Astrocyte (in vitro differentiated cells and primary cell): ENCODE data around the gene FRMD5. TPM values are rescaled to one million over a fixed set of nuclear protein-coding genes. Genes with fewer than 3 reads are reported as not detected.
"Not testable (repeated sequence)": the region's sequence is repeated elsewhere in the genome, so short reads cannot be mapped to it uniquely, and the experiment has no call there.

Experiments used
- DNase-seq: peaks from one replicate; pipeline ENCODE4 v3.0.0-alpha.2; 2010; ENCODE audit warnings: low read depth
- FAIRE-seq: peaks from 2 replicates; lab custom pipeline; 2011; peaks lifted over from hg19 to GRCh38; lab: Jason Lieb, UNC
- H2AFZ ChIP-seq: 2 replicates; pipeline ENCODE4 v1.6.0; 2012; ENCODE audit warnings: low read depth, low read length, inconsistent platforms
- H3K27ac ChIP-seq: 2 replicates; pipeline ENCODE4 v1.5.1; 2011; ENCODE audit warnings: low read depth, low read length, inconsistent platforms
- H3K27me3 ChIP-seq: 2 replicates; pipeline ENCODE4 v1.6.0; 2011; ENCODE audit warnings: low read length, inconsistent platforms; ENCODE audit not compliant: insufficient read depth
- H3K36me3 ChIP-seq: 2 replicates; pipeline ENCODE4 v1.5.1; 2011; ENCODE audit warnings: low read length, inconsistent platforms; ENCODE audit not compliant: insufficient read depth
- H3K4me1 ChIP-seq: 2 replicates; pipeline ENCODE4 v1.5.1; 2011; ENCODE audit warnings: low read length, inconsistent platforms; ENCODE audit not compliant: insufficient read depth
- H3K4me2 ChIP-seq: 2 replicates; pipeline ENCODE4 v1.6.0; 2012; ENCODE audit warnings: low read length, inconsistent platforms
- H3K4me3 ChIP-seq: 2 replicates; pipeline ENCODE4 v1.5.1; 2011; ENCODE audit warnings: low read depth, mild to moderate bottlenecking, low read length, inconsistent platforms; ENCODE audit not compliant: insufficient read depth
- H3K79me2 ChIP-seq: 2 replicates; pipeline ENCODE4 v1.6.0; 2012; ENCODE audit warnings: mild to moderate bottlenecking, low read length, inconsistent platforms; ENCODE audit not compliant: insufficient read depth
- H3K9ac ChIP-seq: 2 replicates; pipeline ENCODE4 v1.6.0; 2012; ENCODE audit warnings: mild to moderate bottlenecking, low read length, inconsistent platforms
- H3K9me3 ChIP-seq: 2 replicates; pipeline ENCODE4 v1.5.1; 2012; ENCODE audit warnings: low read depth, mild to moderate bottlenecking, low read length, inconsistent platforms; ENCODE audit not compliant: insufficient read depth
- H4K20me1 ChIP-seq: 2 replicates; pipeline ENCODE4 v1.6.0; 2012; ENCODE audit warnings: low read length, inconsistent platforms; ENCODE audit not compliant: insufficient read depth
- H3K27ac Mint-ChIP-seq: one replicate; pipeline ENCODE4 v1.8.0; 2021; ENCODE audit warnings: mild to moderate bottlenecking, mixed read lengths; ENCODE audit not compliant: unreplicated experiment
- H3K27me3 Mint-ChIP-seq: one replicate; pipeline ENCODE4 v1.8.0; 2021; ENCODE audit warnings: low read depth, mixed read lengths; ENCODE audit not compliant: unreplicated experiment
- H3K36me3 Mint-ChIP-seq: one replicate; pipeline ENCODE4 v1.8.0; 2021; ENCODE audit warnings: low read depth, mixed read lengths; ENCODE audit not compliant: unreplicated experiment
- H3K4me1 Mint-ChIP-seq: one replicate; pipeline ENCODE4 v1.8.0; 2021; ENCODE audit warnings: low read depth, mixed read lengths; ENCODE audit not compliant: unreplicated experiment
- H3K4me3 Mint-ChIP-seq: one replicate; pipeline ENCODE4 v1.8.0; 2021; ENCODE audit warnings: mild to moderate bottlenecking, moderate library complexity, mixed read lengths; ENCODE audit not compliant: unreplicated experiment
- H3K9me3 Mint-ChIP-seq: one replicate; pipeline ENCODE4 v1.8.0; 2021; ENCODE audit warnings: mild to moderate bottlenecking, mixed read lengths; ENCODE audit not compliant: unreplicated experiment
- EZH2 ChIP-seq: IDR thresholded peaks from 2 replicates; pipeline ENCODE4 v1.6.1; 2012; ENCODE audit warnings: mild to moderate bottlenecking, low read length, inconsistent platforms; ENCODE audit not compliant: insufficient read depth
- total RNA-seq: library from RNA; stranded (reverse); gene quantifications from 2 replicates; pipeline ENCODE4 v1.2.1, GENCODE V29; 2021
- TF ChIP-seq, protein P1 (sequence below): IDR thresholded peaks from 2 replicates; pipeline ENCODE4 v1.5.1; 2011; ENCODE audit warnings: low read depth, mild to moderate bottlenecking, inconsistent platforms, low read length, moderate library complexity; ENCODE audit not compliant: insufficient read depth

The FRMD5 gene
- total RNA-seq, 1 donor from 2014 or later = 19.6 TPM

DNA sequence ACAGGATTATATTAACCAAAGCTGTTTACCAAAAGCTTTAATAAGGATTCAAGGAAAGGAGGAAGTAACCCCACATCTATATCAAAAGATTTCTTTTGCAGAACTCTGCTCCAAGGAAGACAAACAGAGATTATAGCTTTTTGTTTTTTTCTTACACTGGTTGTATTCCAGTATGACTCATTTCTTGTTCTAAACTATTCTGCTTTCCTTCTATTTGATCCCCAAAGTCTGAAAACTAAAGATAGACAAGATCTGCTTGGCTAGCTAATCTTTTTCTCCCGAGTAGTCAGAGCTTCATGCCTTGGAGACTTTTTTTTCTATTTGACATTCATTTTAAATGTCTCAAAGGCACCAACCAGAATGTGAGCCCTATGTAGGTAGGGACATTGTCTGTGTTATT, 36.8 kb upstream of the FRMD5 start:
- no peak overlapping the region for H3K9ac ChIP-seq
- H3K27me3 ChIP-seq = no peaks in the 10 kb centered on the region
- Mint-ChIP-seq H3K9me3 (peaks cover 3% of the 10 kb centered on the region), H3K36me3 (no peaks in the 10 kb centered on the region), H3K4me3 (no peak overlapping the region), H3K27me3 (no peaks in the 10 kb centered on the region), H3K4me1 (peaks cover 7% of the 10 kb centered on the region), H3K27ac (no peak overlapping the region)
- no peak overlapping the region for H3K4me3 ChIP-seq
- DNase-seq (no peak), FAIRE-seq (no peak)
- no peak overlapping the region for H2AFZ ChIP-seq
- no peaks in the 10 kb centered on the region for H3K9me3 ChIP-seq
- TF ChIP-seq, protein P1, sequence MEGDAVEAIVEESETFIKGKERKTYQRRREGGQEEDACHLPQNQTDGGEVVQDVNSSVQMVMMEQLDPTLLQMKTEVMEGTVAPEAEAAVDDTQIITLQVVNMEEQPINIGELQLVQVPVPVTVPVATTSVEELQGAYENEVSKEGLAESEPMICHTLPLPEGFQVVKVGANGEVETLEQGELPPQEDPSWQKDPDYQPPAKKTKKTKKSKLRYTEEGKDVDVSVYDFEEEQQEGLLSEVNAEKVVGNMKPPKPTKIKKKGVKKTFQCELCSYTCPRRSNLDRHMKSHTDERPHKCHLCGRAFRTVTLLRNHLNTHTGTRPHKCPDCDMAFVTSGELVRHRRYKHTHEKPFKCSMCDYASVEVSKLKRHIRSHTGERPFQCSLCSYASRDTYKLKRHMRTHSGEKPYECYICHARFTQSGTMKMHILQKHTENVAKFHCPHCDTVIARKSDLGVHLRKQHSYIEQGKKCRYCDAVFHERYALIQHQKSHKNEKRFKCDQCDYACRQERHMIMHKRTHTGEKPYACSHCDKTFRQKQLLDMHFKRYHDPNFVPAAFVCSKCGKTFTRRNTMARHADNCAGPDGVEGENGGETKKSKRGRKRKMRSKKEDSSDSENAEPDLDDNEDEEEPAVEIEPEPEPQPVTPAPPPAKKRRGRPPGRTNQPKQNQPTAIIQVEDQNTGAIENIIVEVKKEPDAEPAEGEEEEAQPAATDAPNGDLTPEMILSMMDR = no peak
- H4K20me1 ChIP-seq = no peaks in the 10 kb centered on the region
- H3K4me2 ChIP-seq = no peak overlapping the region
- H3K27ac ChIP-seq = no peak overlapping the region
- H3K36me3 ChIP-seq = no peaks in the 10 kb centered on the region
- no peaks in the 10 kb centered on the region for H3K79me2 ChIP-seq
- H3K4me1 ChIP-seq = no peaks in the 10 kb centered on the region

DNA sequence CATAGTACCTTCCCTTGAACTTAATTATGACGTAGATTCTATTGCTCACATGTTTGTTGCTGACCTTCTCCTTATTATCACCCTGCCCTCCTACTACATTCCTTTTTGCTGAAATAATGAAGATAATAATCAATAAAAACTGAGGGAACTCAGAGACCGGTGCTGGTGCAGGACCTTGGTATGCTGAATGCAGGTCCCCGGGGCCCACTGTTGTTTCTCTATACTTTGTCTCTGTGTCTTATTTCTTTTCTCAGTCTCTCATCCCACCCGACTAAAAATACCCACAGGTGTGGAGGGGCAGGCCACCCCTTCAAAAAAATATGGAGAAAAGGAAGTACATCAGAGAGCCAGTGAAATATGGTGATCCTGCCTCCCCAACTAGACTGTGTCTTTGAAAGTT, 34.2 kb upstream of the FRMD5 start:
- H3K4me2 ChIP-seq, H3K36me3 ChIP-seq, FAIRE-seq, H3K27ac ChIP-seq, H3K9me3 ChIP-seq, H3K4me3 ChIP-seq, H3K4me3 Mint-ChIP-seq, H3K4me1 Mint-ChIP-seq, H3K9ac ChIP-seq, DNase-seq, H3K27ac Mint-ChIP-seq, H2AFZ ChIP-seq, H3K27me3 Mint-ChIP-seq, H3K79me2 ChIP-seq, H4K20me1 ChIP-seq, H3K36me3 Mint-ChIP-seq, H3K9me3 Mint-ChIP-seq, H3K4me1 ChIP-seq, H3K27me3 ChIP-seq: not testable (repeated sequence)

DNA sequence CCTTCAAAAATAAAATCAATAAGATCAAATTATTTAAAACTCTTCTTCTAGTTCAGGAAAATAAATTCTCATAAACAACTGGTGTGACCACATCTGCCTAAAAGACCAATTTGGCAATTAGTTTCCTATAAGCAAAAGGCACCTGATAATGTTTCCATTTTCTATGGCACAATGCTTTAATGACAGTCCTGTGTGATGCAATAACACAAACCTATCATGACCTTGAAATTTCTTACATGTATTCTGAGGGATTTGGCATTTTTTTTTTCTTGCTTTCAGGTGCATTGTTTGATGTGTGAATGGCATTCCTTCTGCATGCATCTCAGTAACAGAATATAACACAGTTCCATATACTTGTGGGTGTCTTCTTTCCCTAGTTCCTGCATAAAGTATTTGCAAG, 32.5 kb upstream of the FRMD5 start:
- Histone ChIP-seq H3K9ac (no peak overlapping the region), H3K27me3 (no peaks in the 10 kb centered on the region), H2AFZ (no peak overlapping the region), H4K20me1 (no peaks in the 10 kb centered on the region), H3K27ac (no peak overlapping the region), H3K36me3 (no peaks in the 10 kb centered on the region), H3K9me3 (no peaks in the 10 kb centered on the region), H3K4me2 (no peak overlapping the region), H3K4me1 (no peaks in the 10 kb centered on the region), H3K79me2 (no peaks in the 10 kb centered on the region), H3K4me3 (no peak overlapping the region)
- DNase-seq = no peak
- Mint-ChIP-seq H3K4me1 (peaks cover 7% of the 10 kb centered on the region), H3K36me3 (no peaks in the 10 kb centered on the region), H3K4me3 (no peak overlapping the region), H3K9me3 (peaks cover 7% of the 10 kb centered on the region), H3K27ac (no peak overlapping the region), H3K27me3 (no peaks in the 10 kb centered on the region)
- TF ChIP-seq, protein P1 = no peak
- no peak for TF ChIP-seq EZH2
- FAIRE-seq = no peak

DNA sequence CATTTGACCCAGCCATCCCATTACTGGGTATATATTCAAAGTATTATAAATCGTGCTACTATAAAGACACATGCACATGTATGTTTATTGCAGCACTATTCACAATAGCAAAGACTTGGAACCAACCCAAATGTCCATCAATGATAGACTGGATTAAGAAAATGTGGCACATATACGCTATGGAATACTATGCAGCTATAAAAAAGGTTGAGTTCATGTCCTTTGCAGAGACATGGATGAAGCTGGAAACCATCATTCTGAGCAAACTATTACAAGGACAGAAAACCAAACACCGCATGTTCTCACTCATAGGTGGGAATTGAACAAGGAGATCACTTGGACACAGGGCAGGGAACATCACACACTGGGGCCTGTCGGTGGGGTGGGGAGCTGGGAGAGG, 31.9 kb upstream of the FRMD5 start:
- H3K4me2 ChIP-seq, H2AFZ ChIP-seq, H3K36me3 Mint-ChIP-seq, H3K9ac ChIP-seq, H3K36me3 ChIP-seq, FAIRE-seq, DNase-seq, H3K79me2 ChIP-seq, H3K4me3 Mint-ChIP-seq, H3K27me3 ChIP-seq, H3K4me1 ChIP-seq, H3K4me3 ChIP-seq, H3K9me3 Mint-ChIP-seq, H3K27ac Mint-ChIP-seq, H3K4me1 Mint-ChIP-seq, H3K27me3 Mint-ChIP-seq, H4K20me1 ChIP-seq, H3K27ac ChIP-seq, H3K9me3 ChIP-seq: not testable (repeated sequence)
